ENCODE measurements around the gene PTPRF. TPM values are rescaled to one million over a fixed set of nuclear protein-coding genes. Genes with fewer than 3 reads are reported as not detected.

PTPRF gene
- total and polyA plus RNA-seq, 4 donors, result 41.2 to 241 (median 85.6) TPM

DNA sequence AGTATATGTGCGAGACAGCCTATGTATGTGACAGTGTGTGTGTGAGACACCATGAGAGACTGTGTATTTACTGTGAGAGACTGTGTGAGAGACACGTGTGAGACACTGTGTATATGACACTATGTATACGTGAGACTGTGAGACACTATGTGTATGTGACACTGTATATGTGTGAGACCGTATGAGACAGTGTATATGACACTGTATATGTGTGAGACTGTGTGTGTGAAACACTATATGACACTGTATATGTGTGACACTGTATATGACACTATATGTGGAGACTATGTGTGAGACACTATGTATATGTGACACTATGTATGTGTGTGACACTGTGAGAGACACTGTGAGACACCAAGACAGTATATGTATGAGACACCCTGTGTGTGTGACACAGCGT, 66.3 kb downstream of the PTPRF start (continued):
- TF ChIP-seq, protein P1, sequence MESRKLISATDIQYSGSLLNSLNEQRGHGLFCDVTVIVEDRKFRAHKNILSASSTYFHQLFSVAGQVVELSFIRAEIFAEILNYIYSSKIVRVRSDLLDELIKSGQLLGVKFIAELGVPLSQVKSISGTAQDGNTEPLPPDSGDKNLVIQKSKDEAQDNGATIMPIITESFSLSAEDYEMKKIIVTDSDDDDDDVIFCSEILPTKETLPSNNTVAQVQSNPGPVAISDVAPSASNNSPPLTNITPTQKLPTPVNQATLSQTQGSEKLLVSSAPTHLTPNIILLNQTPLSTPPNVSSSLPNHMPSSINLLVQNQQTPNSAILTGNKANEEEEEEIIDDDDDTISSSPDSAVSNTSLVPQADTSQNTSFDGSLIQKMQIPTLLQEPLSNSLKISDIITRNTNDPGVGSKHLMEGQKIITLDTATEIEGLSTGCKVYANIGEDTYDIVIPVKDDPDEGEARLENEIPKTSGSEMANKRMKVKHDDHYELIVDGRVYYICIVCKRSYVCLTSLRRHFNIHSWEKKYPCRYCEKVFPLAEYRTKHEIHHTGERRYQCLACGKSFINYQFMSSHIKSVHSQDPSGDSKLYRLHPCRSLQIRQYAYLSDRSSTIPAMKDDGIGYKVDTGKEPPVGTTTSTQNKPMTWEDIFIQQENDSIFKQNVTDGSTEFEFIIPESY (IDR thresholded peaks at IDR 0.05), result no peak
- TF ChIP-seq FOXA2 (IDR thresholded peaks at IDR 0.05) (no peak), SP1 (IDR thresholded peaks at IDR 0.05) (no peak), NR2F2 (IDR thresholded peaks at IDR 0.05) (no peak)

- Histone ChIP-seq H3K36me3 (ENCODE audit: control insufficient read depth in 4 of 4, insufficient read depth in 3 of 4, low read depth in 1 of 4, low read length in 3 of 4) (peaks cover 9 to 62% (median 41%) of the 10 kb centered on the region in 4 donors), H3K9me3 (ENCODE audit: control insufficient read depth in 4 of 4, low read length in 3 of 4) (no peaks in the 10 kb centered on the region), H3K4me3 (ENCODE audit: low read depth in 1 of 3, low read length in 3 of 3) (no peak overlapping the region), H3K27ac (ENCODE audit: low read depth in 1 of 2, low read length in 2 of 2) (no peak overlapping the region), H3K27me3 (ENCODE audit: control insufficient read depth in 4 of 4, insufficient read depth in 4 of 4, low read length in 3 of 4) (no peaks in the 10 kb centered on the region), H3K4me1 (ENCODE audit: control insufficient read depth in 4 of 4, insufficient read depth in 4 of 4, low read length in 3 of 4) (no peaks in the 10 kb centered on the region), H3K9ac (ENCODE audit: low read depth in 1 of 2, low read length in 2 of 2) (no peak overlapping the region)
- TF ChIP-seq ATF3 (IDR thresholded peaks at IDR 0.05) (no peak), NR2F2 (IDR thresholded peaks at IDR 0.05) (no peak), FOXA2 (IDR thresholded peaks at IDR 0.05) (no peak), YY1 (IDR thresholded peaks at IDR 0.05) (no peak), HNF4A (conservative IDR thresholded peaks at IDR 0.05) (no peak), TAF1 (conservative IDR thresholded peaks at IDR 0.05) (no peak), REST (IDR thresholded peaks at IDR 0.05) (no peak), HNF4G (IDR thresholded peaks at IDR 0.05) (no peak), GABPA (IDR thresholded peaks at IDR 0.05 in 1 of 2, conservative IDR thresholded peaks at IDR 0.05 in 1 of 2) (no peak), FOXA1 (IDR thresholded peaks at IDR 0.05) (no peak), JUND (IDR thresholded peaks at IDR 0.05) (no peak), EGR1 (IDR thresholded peaks at IDR 0.05; ENCODE audit: low read depth in 2 of 2) (no peak), RXRA (IDR thresholded peaks at IDR 0.05) (no peak), MAX (IDR thresholded peaks at IDR 0.05) (no peak), RAD21 (IDR thresholded peaks at IDR 0.05) (no peak)
- TF ChIP-seq, protein P2, sequence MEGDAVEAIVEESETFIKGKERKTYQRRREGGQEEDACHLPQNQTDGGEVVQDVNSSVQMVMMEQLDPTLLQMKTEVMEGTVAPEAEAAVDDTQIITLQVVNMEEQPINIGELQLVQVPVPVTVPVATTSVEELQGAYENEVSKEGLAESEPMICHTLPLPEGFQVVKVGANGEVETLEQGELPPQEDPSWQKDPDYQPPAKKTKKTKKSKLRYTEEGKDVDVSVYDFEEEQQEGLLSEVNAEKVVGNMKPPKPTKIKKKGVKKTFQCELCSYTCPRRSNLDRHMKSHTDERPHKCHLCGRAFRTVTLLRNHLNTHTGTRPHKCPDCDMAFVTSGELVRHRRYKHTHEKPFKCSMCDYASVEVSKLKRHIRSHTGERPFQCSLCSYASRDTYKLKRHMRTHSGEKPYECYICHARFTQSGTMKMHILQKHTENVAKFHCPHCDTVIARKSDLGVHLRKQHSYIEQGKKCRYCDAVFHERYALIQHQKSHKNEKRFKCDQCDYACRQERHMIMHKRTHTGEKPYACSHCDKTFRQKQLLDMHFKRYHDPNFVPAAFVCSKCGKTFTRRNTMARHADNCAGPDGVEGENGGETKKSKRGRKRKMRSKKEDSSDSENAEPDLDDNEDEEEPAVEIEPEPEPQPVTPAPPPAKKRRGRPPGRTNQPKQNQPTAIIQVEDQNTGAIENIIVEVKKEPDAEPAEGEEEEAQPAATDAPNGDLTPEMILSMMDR (IDR thresholded peaks at IDR 0.05; ENCODE audit: low read depth, low read length, missing input control), result no peak
- DNase-seq (ENCODE audit: low spot score), result no peak
- WGBS, result 97% methylated on average over 31 of the region's 31 CpGs
Observed at GRCh38 chr1:43597721-43598120, 67.0 kb downstream of the PTPRF start.
